Measurements from ENCODE around the gene PSMA3.

The PSMA3 gene

DNA sequence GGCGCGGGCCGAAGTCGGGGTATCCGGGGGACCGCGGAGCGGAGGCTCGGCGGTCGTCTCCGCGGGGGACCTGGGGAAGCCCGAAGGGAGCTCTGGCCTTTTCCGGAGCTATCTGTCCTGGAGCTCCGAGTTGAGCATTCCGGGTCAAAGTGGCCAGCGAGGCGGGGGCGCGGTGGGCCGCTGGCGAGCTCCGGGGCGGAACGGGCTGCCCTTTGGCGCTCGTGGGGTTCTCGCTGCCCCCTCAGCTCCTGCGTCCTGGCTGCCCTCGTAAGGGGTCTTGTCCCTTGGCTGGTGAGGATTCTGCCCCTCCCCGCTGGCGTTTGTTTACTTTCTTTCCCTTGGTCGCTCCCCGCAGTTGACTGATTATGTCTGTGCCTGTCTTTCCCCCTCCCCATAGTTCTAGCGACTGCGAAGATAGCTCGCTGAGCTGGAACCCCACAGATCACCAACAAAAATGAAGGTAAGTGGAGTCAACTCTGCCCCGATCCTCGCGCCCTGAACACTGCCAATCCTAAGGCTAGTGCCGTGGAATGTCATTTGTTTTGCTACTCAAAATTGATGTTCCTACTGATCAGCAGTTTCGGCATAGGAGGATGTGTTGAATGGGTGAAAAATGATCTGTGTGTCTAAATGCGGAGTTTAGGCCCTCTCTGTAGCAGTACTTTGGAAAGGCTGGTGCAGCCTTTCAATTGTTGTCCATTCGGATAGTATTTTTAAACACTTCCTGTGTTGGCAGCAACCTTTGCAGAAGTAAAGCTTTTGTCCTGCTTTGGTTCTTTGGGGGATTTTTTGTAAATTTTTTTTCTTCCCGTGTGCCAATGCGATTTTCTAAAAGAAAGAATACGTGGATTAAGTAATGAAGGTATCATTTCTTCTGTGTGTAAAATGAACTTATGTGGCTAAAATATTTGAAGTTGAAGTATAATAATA is 55.0 kb downstream of the PSMA3 start:
- DNase-seq (ENCODE audit: low spot score): peak; percentile 79

DNA sequence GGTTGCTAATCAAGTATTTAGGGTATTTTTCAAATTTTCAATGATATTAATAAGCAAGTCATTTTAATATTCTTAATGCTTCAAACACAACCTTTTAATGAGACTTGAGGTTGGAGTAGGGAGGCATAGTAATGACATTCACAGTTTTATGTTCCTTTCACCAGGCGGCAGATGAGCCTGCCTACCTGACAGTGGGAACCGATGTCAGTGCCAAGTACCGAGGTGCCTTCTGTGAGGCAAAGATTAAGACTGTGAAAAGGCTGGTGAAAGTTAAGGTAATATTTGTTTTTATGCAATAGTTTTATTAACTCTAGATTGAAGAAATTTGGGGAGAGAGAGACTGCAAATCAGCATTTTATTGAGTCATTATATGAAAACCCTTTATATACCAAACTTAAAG is 56.8 kb downstream of the PSMA3 start:
- no peak for DNase-seq (ENCODE audit: low spot score)

DNA sequence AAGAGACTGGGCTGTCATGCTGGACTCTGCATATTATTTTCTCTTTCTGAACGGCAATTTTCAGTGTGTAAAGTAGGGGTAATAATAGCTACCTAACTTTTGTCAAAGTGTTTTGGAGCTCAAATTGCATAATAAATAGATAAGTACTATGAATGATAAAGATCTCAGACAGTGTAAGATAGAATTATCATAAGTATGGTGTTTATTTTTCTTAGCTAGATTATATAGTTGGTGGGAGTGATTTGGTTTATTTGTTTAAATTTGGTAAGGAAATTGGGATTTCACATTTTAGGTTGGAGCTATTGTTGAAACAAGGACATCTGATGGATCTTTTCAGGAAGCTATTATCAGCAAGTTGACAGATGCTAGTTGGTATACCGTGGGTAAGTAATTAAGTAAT is 61.1 kb downstream of the PSMA3 start:
- DNase-seq (ENCODE audit: low spot score): no peak

DNA sequence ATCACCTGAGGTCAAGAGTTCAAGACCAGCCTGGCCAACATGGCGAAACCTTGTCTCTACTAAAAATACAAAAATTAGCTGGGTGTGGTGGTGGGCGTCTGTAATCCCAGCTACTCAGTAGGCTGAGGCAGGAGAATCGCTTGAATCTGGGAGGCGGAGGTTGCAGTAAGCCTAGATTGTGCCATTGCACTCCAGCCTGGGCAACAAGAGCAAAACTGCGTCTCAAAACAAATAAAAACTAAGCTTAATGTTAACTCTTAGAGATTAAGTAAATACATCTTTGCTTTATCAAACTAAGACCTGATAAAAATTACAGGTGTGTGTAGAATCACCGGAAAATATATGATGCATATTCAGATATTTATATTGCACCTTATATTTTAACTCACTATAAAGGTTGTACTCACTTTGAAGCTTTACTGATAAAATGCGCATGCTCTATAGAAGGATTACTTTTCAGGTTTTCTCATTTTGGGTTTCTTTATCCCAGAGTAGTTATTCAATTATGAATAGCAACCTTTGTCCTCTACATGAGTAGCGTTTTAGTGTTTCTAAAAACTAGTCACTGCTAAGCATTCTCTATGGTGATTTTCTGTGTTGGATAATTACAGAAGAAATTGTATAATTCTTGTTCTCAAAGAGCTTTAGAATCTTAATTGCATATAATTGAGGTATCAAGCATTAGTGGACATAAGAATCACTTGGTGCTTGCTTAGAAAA is 63.1 kb downstream of the PSMA3 start:
- no peak for DNase-seq (ENCODE audit: low spot score)

DNA sequence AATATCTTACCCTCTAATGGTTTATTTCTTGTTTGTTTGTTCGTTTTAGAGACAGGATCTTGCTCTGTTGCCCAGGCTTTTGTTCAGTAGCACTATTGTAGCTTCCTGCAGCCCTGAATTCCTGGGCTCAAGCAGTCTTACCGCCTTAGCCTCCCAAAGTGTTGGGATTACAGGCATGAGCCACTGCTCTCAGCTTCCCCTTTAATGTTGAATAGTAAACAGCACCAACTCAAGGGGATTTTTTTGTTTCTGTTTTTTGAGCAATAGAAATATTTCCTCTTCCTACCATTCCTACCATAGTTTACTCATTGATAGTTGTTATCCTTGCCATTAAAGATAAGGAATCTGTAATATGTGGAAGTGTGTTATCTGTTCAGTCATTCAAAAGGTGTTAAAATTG is 64.4 kb downstream of the PSMA3 start:
- no peak for DNase-seq (ENCODE audit: low spot score)

DNA sequence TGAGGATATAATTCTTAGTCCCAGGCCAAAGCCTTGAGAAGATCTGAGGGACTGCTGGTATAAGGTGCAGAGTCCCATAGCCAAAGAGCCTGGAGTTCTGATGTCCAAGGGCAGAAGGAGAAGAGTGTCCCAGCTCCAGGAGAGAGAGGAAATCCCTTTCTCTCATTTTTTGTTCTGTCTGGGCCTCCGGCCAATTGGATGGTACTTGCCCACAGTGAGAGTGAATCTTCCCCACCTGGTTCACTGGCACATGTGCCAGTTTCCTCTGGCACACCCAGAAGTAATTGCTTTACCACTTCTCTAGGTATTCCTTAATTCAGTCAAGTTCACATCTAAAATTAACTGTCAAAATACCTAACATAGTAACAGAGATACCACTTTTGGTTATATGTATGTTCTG is 69.1 kb downstream of the PSMA3 start:
- DNase-seq (ENCODE audit: low spot score): no peak

DNA sequence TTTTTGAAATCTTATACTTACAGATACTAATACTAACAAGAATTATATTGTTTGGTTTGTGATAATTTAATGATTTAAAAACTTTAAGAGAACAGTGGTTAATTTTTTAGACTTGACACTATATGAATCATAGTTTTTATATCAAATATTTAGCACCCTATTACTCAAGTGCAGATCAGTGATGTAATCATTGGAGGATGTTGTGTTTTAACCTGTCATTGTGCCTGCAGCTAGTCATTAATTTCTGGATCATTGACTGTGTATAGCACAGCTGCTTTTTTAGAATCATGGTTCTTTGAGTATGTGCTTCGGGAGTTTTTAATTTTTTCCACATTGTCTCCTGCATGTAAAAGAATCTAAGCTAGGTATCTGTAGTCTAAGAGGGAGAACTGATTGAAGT is 71.0 kb downstream of the PSMA3 start:
- no peak for DNase-seq (ENCODE audit: low spot score)
